HCT116 (cell line): Measurements from ENCODE around the gene PPIH. TPM values are rescaled to one million over a fixed set of nuclear protein-coding genes. Genes with fewer than 3 reads are reported as not detected.

ENCODE experiments used
- ATAC-seq: fragments of 200-7000 bp; cut with Tn5 transposase; 2 replicates; pipeline ENCODE4 v1.9.1; 2020; ENCODE audit warnings: mild to moderate bottlenecking, moderate library complexity
- BruUV-seq: library from RNA; stranded (reverse); fragments of 400-500 nt; replicated peaks from 2 replicates; lab custom pipeline; 2021; lab: Mats Ljungman, UMichigan
- CTCF ChIA-PET: fragments of 300-600 bp; sonication (Branson Sonifier 250); formaldehyde crosslinking; loops from one replicate; lab custom pipeline; 2021; ENCODE audit warnings: antibody characterized with exemption; lab: Charles Lee
- POLR2A ChIA-PET: fragments of 300-600, 350-600 bp; sonication (Branson Sonifier 250); formaldehyde crosslinking; loops from one replicate; lab custom pipeline; 2021; ENCODE audit warnings: antibody characterized with exemption; lab: Charles Lee
- RAD21 ChIA-PET, 2 experiments: fragments of 300-600 bp; sonication (Branson Sonifier 250); formaldehyde crosslinking; loops; one replicate each; lab custom pipeline; 2023; ENCODE audit warnings: low total read pairs in 2 of 2; ENCODE audit not compliant: uncharacterized antibody in 2 of 2, unreplicated experiment in 2 of 2, low non-redundant PET in 1 of 2; lab: Charles Lee
- DNase-seq: peaks from one replicate; pipeline ENCODE4 v3.0.0-alpha.2; 2010; ENCODE audit warnings: low read depth, low spot score
- H2AFZ ChIP-seq: fragments of 200-600 bp; shearing (Covaris generic), sonication (generic); 2 replicates; pipeline ENCODE4 v1.6.1; 2017; ENCODE audit warnings: low read depth, mixed run types, mixed read lengths, antibody characterized with exemption, low read length; ENCODE audit not compliant: poor library complexity, severe bottlenecking
- H3K27ac ChIP-seq: 2 replicates; pipeline ENCODE4 v1.5.1; 2012; ENCODE audit warnings: low read depth, low read length
- H3K27me3 ChIP-seq: fragments of 200-600 bp; sonication (generic); 2 replicates; pipeline ENCODE4 v1.6.1; 2016; ENCODE audit warnings: mixed run types, low read length, mixed read lengths; ENCODE audit not compliant: insufficient read depth
- H3K36me3 ChIP-seq, 2 experiments: fragments of 200-500 bp in 1 of 2; fragments of 200-600 bp in 1 of 2; sonication (Bioruptor generic) in 1 of 2; sonication (generic) in 1 of 2; 2 replicates each; pipeline versions ENCODE4 v1.5.1 to v1.6.1; 2014 to 2016; ENCODE audit warnings: low read length in 2 of 2, inconsistent platforms in 1 of 2, mixed read lengths in 1 of 2, mixed run types in 1 of 2; ENCODE audit not compliant: insufficient read depth in 2 of 2, control insufficient read depth in 1 of 2
- H3K4me1 ChIP-seq, 2 experiments: fragments of 200-600 bp in 1 of 2; sonication (generic) in 1 of 2; 2 replicates each; pipeline versions ENCODE4 v1.5.1 to v1.6.1; 2012 to 2017; ENCODE audit warnings: low read length in 2 of 2, inconsistent platforms in 1 of 2, mild to moderate bottlenecking in 1 of 2, mixed read lengths in 1 of 2, mixed run types in 1 of 2, moderate library complexity in 1 of 2; ENCODE audit not compliant: insufficient read depth in 2 of 2, control insufficient read depth in 1 of 2
- H3K4me2 ChIP-seq: fragments of 200-600 bp; sonication (generic); 2 replicates; pipeline ENCODE4 v1.6.1; 2017; ENCODE audit warnings: mixed run types, low read length, mixed read lengths
- H3K4me3 ChIP-seq, 2 experiments: fragments of 200-600 bp in 1 of 2; sonication (generic) in 1 of 2; replicated peaks in 1 of 2; 2 replicates each; pipeline ENCODE4 v1.5.1; 2011 to 2016; ENCODE audit warnings: low read length in 2 of 2, control low read depth in 1 of 2, low read depth in 1 of 2, mild to moderate bottlenecking in 1 of 2, mixed read lengths in 1 of 2, mixed run types in 1 of 2
- H3K79me2 ChIP-seq: fragments of 200-600 bp; sonication (generic); 2 replicates; pipeline ENCODE4 v1.6.1; 2017; ENCODE audit warnings: mild to moderate bottlenecking, mixed run types, low read length, moderate library complexity, mixed read lengths; ENCODE audit not compliant: insufficient read depth
- H3K9ac ChIP-seq: fragments of 200-600 bp; sonication (generic); 2 replicates; pipeline ENCODE4 v1.6.1; 2016; ENCODE audit warnings: low read length, mixed read lengths
- H3K9me2 ChIP-seq: fragments of 200-600 bp; sonication (generic), shearing (Covaris generic); 2 replicates; pipeline ENCODE4 v1.6.1; 2017; ENCODE audit warnings: mixed run types, mild to moderate bottlenecking, moderate library complexity; ENCODE audit not compliant: insufficient read depth
- H3K9me3 ChIP-seq, 2 experiments: fragments of 200-500 bp in 1 of 2; fragments of 200-600 bp in 1 of 2; sonication (Bioruptor generic) in 1 of 2; sonication (generic) in 1 of 2; 2 replicates each; pipeline ENCODE4 v1.6.1; 2014 to 2017; ENCODE audit warnings: low read length in 2 of 2, mixed read lengths in 2 of 2, inconsistent platforms in 1 of 2, low read depth in 1 of 2, mild to moderate bottlenecking in 1 of 2, mixed run types in 1 of 2, moderate library complexity in 1 of 2; ENCODE audit not compliant: control insufficient read depth in 1 of 2, insufficient read depth in 1 of 2
- H4K20me1 ChIP-seq: fragments of 200-600 bp; sonication (generic), shearing (Covaris generic); 2 replicates; pipeline ENCODE4 v1.6.1; 2017; ENCODE audit warnings: mixed run types, mild to moderate bottlenecking, moderate library complexity; ENCODE audit not compliant: insufficient read depth
- CBX3 ChIP-seq: IDR thresholded peaks from 2 replicates; pipeline ENCODE4 v1.6.1; 2012; ENCODE audit warnings: low read depth
- CEBPB ChIP-seq: IDR thresholded peaks from 2 replicates; pipeline ENCODE4 v1.6.1; 2012; ENCODE audit warnings: low read depth
- EGR1 ChIP-seq: IDR thresholded peaks from 2 replicates; pipeline ENCODE4 v1.6.1; 2012; ENCODE audit warnings: low read depth
- ELF1 ChIP-seq: IDR thresholded peaks from 2 replicates; pipeline ENCODE4 v1.6.1; 2012; ENCODE audit warnings: low read depth, borderline replicate concordance
- EZH2 ChIP-seq: fragments of 200-600 bp; sonication (generic); IDR thresholded peaks from 2 replicates; pipeline ENCODE4 v1.6.1; 2017; ENCODE audit warnings: antibody characterized with exemption, mixed run types
- FOSL1 ChIP-seq: IDR thresholded peaks from 2 replicates; pipeline ENCODE4 v1.6.1; 2012; ENCODE audit warnings: low read depth
- JUND ChIP-seq: IDR thresholded peaks from 2 replicates; pipeline ENCODE4 v1.6.1; 2012
- MAX ChIP-seq: IDR thresholded peaks from 2 replicates; pipeline ENCODE4 v1.6.1; 2012
- POLR2AphosphoS5 ChIP-seq: IDR thresholded peaks from 2 replicates; pipeline ENCODE4 v1.6.1; 2011; ENCODE audit warnings: mild to moderate bottlenecking, low read depth, low read length, moderate library complexity
- REST ChIP-seq: IDR thresholded peaks from 2 replicates; pipeline ENCODE4 v1.6.1; 2012; ENCODE audit warnings: low read depth
- SIN3A ChIP-seq: IDR thresholded peaks from 2 replicates; pipeline ENCODE4 v1.6.1; 2012; ENCODE audit warnings: low read depth
- SP1 ChIP-seq: IDR thresholded peaks from 2 replicates; pipeline ENCODE4 v1.6.1; 2012; ENCODE audit warnings: low read depth
- SRF ChIP-seq: IDR thresholded peaks from 2 replicates; pipeline ENCODE4 v1.6.1; 2012; ENCODE audit warnings: low read depth
- TCF7L2 ChIP-seq: IDR thresholded peaks from 2 replicates; pipeline ENCODE4 v1.7.0; 2011; ENCODE audit warnings: borderline replicate concordance, inconsistent platforms; ENCODE audit not compliant: insufficient read depth, insufficient read length; ENCODE audit errors: extremely low read depth
- YY1 ChIP-seq: IDR thresholded peaks from 2 replicates; pipeline ENCODE4 v1.6.1; 2011; ENCODE audit warnings: low read length, low read depth, moderate library complexity, mild to moderate bottlenecking; ENCODE audit not compliant: insufficient replicate concordance; ENCODE audit errors: extremely low read depth
- ZNF274 ChIP-seq: fragments of 200-500 bp; sonication (Bioruptor generic); IDR thresholded peaks from 2 replicates; pipeline ENCODE4 v1.6.1; 2014; ENCODE audit warnings: mild to moderate bottlenecking, low read depth, low read length, inconsistent platforms
- intact Hi-C: fragments of 100-400 bp; cut with micrococcal nuclease; formaldehyde crosslinking; loops from 2 replicates; pipeline ENCODE4 v1.10.0; 2022
- total RNA-seq: library from RNA; stranded (reverse); gene quantifications from one replicate; pipeline ENCODE4 v1.2.1, GENCODE V29; 2021; ENCODE audit not compliant: unreplicated experiment
- TF ChIP-seq, protein P1 (sequence below), 3 experiments: fragments of 200-600 bp in 1 of 3; sonication (generic) in 1 of 3; IDR thresholded peaks in 2 of 3; conservative IDR thresholded peaks in 1 of 3; 2 replicates each; pipeline ENCODE4 v1.5.1; 2012 to 2017; ENCODE audit warnings: low read depth in 2 of 3, low read length in 2 of 3, antibody characterized with exemption in 1 of 3, borderline replicate concordance in 1 of 3, control low read depth in 1 of 3, mild to moderate bottlenecking in 1 of 3, mixed read lengths in 1 of 3, mixed run types in 1 of 3, moderate library complexity in 1 of 3; ENCODE audit not compliant: insufficient read depth in 1 of 3
- TF ChIP-seq, protein P2 (sequence below): IDR thresholded peaks from 2 replicates; pipeline ENCODE4 v1.6.1; 2011; ENCODE audit warnings: mild to moderate bottlenecking, low read length, moderate library complexity; ENCODE audit not compliant: insufficient replicate concordance; ENCODE audit errors: extremely low read depth

Gene PPIH
- total RNA-seq, 1 experiment from 2014 or later: 100 TPM

- RAD21 ChIA-PET: no interaction called here
- Histone ChIP-seq H3K79me2 (no peaks in the 10 kb centered on the region), H3K27me3 (no peaks in the 10 kb centered on the region), H3K9me3 (no peaks in the 10 kb centered on the region), H3K4me1 (no peaks in the 10 kb centered on the region), H3K4me3 (no peak overlapping the region), H4K20me1 (no peaks in the 10 kb centered on the region), H3K9me2 (no peaks in the 10 kb centered on the region), H3K4me2 (no peak overlapping the region), H2AFZ (no peak overlapping the region), H3K36me3 (no peaks in the 10 kb centered on the region), H3K27ac (no peak overlapping the region), H3K9ac (no peak overlapping the region)
- TF ChIP-seq CEBPB (no peak), ZNF274 (no peak), REST (no peak), SRF (no peak), SP1 (no peak), POLR2AphosphoS5 (no peak), JUND (no peak), SIN3A (no peak), EZH2 (no peak), CBX3 (no peak), ELF1 (no peak), YY1 (no peak), MAX (no peak), TCF7L2 (no peak), FOSL1 (no peak), EGR1 (no peak)
- TF ChIP-seq, protein P1, sequence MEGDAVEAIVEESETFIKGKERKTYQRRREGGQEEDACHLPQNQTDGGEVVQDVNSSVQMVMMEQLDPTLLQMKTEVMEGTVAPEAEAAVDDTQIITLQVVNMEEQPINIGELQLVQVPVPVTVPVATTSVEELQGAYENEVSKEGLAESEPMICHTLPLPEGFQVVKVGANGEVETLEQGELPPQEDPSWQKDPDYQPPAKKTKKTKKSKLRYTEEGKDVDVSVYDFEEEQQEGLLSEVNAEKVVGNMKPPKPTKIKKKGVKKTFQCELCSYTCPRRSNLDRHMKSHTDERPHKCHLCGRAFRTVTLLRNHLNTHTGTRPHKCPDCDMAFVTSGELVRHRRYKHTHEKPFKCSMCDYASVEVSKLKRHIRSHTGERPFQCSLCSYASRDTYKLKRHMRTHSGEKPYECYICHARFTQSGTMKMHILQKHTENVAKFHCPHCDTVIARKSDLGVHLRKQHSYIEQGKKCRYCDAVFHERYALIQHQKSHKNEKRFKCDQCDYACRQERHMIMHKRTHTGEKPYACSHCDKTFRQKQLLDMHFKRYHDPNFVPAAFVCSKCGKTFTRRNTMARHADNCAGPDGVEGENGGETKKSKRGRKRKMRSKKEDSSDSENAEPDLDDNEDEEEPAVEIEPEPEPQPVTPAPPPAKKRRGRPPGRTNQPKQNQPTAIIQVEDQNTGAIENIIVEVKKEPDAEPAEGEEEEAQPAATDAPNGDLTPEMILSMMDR (IDR thresholded peaks at IDR 0.05 in 2 of 3, conservative IDR thresholded peaks at IDR 0.05 in 1 of 3; ENCODE audit: borderline replicate concordance in 1 of 3, insufficient read depth in 1 of 3, low read depth in 2 of 3, low read length in 2 of 3): no peak
- TF ChIP-seq, protein P2, sequence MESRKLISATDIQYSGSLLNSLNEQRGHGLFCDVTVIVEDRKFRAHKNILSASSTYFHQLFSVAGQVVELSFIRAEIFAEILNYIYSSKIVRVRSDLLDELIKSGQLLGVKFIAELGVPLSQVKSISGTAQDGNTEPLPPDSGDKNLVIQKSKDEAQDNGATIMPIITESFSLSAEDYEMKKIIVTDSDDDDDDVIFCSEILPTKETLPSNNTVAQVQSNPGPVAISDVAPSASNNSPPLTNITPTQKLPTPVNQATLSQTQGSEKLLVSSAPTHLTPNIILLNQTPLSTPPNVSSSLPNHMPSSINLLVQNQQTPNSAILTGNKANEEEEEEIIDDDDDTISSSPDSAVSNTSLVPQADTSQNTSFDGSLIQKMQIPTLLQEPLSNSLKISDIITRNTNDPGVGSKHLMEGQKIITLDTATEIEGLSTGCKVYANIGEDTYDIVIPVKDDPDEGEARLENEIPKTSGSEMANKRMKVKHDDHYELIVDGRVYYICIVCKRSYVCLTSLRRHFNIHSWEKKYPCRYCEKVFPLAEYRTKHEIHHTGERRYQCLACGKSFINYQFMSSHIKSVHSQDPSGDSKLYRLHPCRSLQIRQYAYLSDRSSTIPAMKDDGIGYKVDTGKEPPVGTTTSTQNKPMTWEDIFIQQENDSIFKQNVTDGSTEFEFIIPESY: no peak
- POLR2A ChIA-PET: no interaction called here
- ATAC-seq (no peak), DNase-seq (no peak)
- no TSS peak for BruUV-seq
- intact Hi-C loops: no loop called here
- CTCF ChIA-PET: no interaction called here
These were observed 12.2 kb upstream of the PPIH start for GRCh38 chr1:42646056-42646455.
